22Rv1 (cell line): ENCODE measurements around the gene VEZF1.

Experiments used
- H3K27ac ChIP-seq: fragments of 450-650 bp; 2 replicates; pipeline ENCODE4 v1.5.1; 2017
- CTCF ChIP-seq: fragments of 450-650 bp; IDR thresholded peaks from 2 replicates; pipeline ENCODE4 v1.5.1; 2017; ENCODE audit warnings: mild to moderate bottlenecking
- ZFX ChIP-seq: fragments of 450-650 bp; IDR thresholded peaks from 2 replicates; pipeline ENCODE4 v1.6.1; 2017; ENCODE audit warnings: antibody characterized with exemption, borderline replicate concordance

Gene VEZF1

DNA sequence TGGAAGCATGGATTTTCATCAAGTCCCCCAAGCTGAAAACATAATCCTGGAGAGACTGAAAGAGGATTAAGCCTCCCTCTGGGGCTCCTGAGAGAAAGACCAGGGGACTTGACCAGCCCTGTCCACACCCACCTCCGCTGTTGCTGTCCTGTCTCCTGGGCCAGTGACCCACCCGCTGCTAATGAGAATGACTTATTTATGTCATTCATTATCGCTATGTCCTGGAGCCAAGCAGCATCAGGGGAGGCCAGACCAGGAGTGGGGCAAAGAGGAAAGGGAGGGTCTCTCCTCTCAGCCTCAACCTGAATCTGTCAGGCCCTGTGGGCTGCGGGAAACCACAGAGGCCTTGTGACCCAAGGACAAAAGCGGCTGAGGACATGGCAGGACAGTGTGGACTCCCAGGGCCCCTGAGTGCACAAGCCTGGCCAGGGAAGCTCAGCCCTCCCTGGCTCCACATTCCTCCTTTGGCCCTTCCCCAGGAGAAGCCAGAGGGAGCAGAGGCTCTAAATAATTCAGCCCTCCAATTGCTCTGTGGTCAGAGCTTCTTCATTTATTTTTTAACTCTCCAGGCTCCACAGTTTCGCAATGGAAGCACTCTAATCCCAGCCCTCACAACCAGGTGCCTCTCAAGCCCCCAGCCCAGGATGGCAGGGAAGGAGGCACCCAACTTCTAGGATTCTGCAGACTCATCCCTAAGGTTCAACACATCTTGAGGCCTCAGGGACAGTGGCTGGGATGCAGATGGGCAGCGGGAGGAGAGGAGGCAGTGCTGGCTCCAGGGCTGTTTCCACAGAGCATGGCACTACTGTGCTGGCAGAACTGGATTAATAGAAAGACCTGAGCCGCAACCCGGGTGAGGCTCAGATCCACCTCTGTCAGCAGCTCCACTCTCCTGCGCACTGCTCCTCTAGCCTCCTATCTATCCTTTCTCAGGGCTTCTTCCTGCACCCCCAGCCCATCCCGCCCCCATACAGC is 51.9 kb downstream of the VEZF1 start:
- H3K27ac ChIP-seq: no peak overlapping the region

DNA sequence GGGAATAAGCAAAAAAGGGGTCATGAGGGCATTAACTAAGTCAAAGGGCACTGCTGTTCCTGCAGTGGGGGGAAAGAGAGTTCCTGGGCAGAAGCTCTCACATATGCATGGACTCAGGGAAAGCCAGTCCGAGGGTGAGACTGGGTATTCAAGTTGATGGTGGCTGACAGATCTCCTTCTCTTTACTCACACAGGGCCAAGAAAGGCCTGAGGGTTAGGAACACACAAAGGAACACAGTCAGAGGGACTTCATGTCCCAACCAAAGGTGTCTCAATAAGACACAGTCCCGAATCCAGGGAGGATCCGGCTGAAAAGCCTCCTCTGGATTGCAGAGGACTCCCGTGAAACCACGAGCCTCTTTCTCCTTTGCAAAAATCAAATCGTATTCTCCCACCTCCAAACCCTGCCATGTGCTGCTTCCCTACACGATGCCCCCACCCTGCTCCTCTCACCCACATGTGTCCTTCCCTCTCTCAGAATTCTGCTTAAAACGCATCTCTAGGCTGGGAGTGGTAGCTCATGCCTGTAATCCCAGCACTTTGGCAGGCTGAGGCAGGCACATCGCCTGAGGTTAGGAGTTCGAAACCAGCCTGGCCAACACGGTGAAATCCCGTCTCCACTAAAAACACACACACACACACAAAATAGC is 56.4 kb downstream of the VEZF1 start:
- no peak for TF ChIP-seq CTCF
- TF ChIP-seq ZFX: no peak
- no peak overlapping the region for H3K27ac ChIP-seq

More for the DNA sequence above, 51.9 kb downstream of the VEZF1 start:
- no peak for TF ChIP-seq ZFX
- no peak for TF ChIP-seq CTCF

GRCh38 chr17:57930239-57930638 is 57.8 kb downstream of the VEZF1 start:
- TF ChIP-seq ZFX (no peak), CTCF (no peak)

DNA sequence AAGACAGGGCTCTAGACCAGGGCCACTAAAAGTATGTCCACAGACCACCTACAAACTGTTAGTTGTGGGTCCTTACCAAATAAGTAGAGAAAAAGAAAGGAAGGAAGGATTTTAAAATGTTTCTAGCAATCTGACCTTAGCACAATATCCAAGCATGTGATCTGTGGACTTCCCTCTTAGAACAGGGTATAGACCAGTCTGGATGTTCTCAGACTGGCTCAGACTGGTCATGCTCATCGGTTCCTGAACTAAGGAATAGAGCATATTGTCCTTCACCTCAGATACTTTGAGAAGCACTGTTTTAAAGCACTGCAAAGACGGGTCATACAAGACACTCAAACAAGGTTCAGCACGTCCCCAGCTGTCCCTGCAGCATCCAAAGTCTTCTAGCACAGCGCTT is 58.7 kb downstream of the VEZF1 start:
- no peak overlapping the region for H3K27ac ChIP-seq
- TF ChIP-seq ZFX (no peak), CTCF (no peak)

More at GRCh38 chr17:57930239-57930638, 57.8 kb downstream of the VEZF1 start:
- no peak overlapping the region for H3K27ac ChIP-seq

DNA sequence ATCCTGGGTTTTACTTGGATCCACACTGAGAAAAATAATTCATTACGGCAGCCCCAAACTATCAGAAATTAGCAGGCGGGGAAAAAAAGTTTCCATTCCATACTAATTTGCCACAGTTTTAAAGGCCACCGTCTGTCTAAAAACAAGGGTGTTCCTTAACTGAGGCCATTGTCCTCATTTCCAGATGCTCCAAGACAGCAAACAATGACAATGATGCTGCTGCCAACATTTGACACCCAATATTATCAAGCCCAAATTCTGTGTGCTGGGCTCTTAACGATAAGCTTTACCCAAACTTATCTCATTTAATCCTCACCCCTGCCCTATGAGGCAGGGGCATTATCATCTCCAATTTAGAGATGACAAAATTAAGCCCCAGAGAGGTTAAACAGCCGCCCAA is 59.1 kb downstream of the VEZF1 start:
- no peak for TF ChIP-seq ZFX
- no peak for TF ChIP-seq CTCF
- no peak overlapping the region for H3K27ac ChIP-seq

DNA sequence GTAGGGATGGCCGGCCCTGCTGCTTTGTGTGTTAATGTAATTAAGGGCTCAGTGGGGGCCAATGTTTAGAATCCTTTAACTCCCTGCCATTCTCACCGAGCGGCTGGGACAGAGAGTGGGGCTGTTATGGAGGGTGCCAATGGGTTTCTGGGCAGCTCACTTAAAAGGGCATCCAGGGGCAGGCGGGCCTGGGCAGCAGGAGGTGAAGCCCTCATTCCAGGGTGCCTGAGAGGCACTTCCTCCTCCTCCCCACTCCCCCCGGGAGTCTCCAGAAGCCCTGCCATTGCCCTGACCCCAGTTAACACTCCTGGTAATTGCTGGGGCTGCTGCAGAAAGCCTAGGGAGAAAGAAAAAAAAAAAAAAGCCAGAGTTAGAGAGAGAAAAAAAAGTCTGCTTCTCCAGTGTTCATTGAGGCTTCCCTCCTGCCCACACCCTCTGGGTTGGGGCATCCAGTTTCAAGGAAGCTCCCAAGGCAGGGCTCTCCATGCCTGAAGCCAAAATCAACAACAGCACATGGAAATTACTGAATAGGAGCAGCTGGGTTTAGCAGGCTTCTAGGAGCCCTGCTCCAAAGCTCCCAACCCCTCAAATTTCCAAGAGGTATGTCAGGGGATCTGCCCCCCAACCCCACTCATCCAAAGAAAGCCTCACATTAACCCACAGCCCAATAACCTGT is 60.9 kb downstream of the VEZF1 start:
- H3K27ac ChIP-seq: no peak overlapping the region

More for the DNA sequence above, 60.9 kb downstream of the VEZF1 start:
- TF ChIP-seq ZFX: no peak
- no peak for TF ChIP-seq CTCF
